ENCODE measurements around the gene DCTN1.

Gene DCTN1

DNA sequence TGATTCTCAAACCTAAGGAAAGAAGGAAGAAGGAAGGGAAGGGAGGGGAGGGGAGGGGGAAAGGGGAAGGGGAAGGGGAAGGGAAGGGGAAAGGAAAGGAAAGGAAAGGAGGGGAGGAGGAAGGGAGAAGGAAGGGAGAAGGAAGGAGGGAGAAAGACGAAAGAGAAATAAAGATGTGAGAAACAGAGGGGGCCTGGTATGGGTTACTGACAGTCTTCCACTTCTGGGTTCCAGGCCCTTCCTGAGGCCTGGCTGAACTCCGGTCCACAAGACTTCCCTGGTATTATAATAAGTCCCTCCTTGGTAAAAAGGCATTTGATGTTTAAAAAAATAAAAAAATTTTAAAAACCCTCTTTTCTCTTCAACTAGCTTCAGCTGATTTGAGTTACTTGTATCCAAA is 54.3 kb downstream of the DCTN1 start:
- DNase-seq (ENCODE audit: low read depth in 2 of 2), result no peak

DNA sequence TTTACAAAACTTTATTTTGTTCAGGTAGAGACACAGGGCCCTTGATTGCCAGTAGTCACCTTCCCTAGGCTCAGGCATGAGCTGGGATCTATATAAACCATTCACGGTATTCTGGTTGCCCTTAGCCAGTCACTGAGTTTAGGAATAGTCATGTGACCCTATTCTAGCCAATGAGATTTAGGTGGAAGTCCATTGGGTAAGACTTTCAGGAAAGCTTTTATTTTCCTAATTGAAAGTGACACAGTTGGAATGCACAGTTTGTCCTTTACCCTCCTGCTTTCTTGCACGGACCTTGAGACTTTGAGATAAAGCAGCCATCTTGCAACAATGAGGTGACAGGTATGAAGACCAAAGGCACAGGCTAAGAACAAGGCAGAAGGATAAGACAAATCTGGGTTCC is 58.4 kb downstream of the DCTN1 start:
- DNase-seq (ENCODE audit: low read depth in 2 of 2), result no peak

DNA sequence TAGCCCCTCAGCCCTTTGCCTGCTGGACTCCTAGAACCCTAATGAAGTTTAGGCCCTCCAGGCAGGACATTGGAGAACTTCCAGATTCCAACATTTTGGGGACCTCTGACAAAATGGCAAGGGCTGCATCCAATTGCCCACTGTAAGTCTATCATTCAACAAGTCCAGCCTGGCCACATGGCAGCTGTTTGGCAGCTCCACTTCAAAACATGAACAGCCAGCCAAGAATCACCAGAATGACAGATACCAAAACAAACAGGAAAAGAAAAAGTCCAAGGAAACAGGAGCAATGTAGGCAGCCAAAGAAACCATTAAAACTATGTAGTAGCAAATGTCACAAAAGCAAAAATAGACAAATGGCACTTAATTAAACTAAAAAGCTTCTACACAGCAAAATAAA is 62.4 kb downstream of the DCTN1 start:
- DNase-seq (ENCODE audit: low read depth in 2 of 2), result no peak

DNA sequence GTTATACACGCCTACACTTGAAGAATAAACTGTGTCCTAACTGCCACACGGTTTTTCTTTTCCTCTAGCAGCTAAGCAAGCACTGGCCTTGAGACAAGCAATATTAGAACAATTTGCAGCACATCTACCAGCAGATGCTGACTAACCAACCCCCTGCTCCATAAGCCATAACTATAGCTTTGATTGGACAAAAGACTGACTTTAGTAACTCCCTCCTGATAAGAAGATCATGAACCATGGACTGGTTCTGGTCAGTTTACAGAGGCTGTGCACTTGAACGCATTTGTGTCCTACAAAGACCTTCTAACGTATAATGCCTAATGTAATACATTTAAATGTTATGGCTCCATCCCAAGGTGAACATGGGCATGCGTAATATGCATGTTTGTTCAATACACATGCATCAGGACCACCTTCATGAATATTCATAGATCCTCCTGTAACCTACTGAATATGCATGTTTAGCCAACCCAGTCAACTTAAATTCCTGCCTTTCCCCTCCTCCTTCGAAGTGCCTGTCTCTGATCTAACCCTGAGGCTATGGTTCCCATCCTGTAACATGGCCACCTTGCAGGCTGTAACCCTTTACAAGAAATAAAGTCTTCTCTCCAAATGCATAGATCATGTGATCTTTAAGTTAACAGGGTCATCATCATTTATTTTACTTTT is 63.4 kb downstream of the DCTN1 start:
- no peak for DNase-seq (ENCODE audit: low read depth in 2 of 2)

DNA sequence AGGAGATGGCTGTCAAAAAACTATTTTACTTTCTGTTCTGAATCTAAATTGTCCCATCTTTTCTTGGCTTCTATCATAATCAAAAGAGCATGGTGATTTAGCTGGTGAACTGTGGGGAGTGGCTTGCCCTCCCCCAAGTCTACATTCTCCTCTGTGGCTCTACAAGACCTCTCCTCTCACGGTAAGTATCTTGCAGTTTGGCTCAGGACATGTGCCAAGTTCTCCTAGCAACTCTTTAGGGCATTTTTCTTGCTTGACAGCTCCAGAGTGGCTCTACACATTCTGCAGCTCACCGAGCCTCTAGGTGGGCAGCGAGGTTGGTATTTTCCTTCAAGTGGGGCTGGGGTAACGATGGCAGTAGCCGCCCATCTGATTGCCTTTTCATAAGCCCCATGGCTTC is 66.0 kb downstream of the DCTN1 start:
- no peak for DNase-seq (ENCODE audit: low read depth in 2 of 2)

DNA sequence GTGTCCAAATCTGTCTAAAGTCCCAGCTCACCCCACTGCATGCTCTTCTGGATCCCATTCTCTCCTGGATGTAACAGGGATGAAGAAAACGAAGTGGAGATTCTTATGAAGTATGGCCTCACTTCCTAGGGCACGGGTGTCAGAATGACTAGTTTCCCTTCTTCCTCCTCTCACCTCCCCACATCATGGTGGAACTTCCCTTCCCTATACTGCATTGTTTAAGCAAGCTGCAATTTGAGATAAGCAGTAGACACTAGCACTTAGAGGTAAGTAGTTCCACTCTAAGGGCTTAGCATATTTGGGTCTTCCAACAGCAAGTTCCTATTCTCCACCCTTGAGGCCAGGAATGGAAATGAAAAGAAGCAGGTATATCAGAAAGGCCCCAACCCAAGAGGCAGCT is 66.6 kb downstream of the DCTN1 start:
- DNase-seq (ENCODE audit: low read depth in 2 of 2), result no peak

DNA sequence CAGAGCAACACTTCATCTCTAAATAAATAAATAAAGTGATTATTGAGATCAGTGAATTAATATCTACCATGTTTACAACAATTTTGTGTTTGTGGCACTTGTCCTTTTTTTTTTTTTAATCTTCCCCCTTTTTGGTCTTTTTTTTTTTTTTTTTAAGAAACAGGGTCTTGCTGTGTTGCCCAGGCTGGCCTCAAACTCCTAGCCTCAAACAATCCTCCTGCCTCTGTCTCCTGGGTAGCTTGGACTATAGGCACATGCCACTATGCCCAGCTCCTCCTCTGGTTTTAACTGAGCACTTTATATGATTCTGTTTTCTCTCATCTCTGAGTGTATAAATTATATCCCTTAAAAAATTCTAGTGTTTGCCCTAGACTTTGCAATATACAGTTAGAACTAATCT is 67.2 kb downstream of the DCTN1 start:
- no peak for DNase-seq (ENCODE audit: low read depth in 2 of 2)
